Testis (tissue), 3 donors: ENCODE results near the gene SLC7A6. TPM values are rescaled to one million over a fixed set of nuclear protein-coding genes. Genes with fewer than 3 reads are reported as not detected.
"Not testable (repeated sequence)": the region's sequence is repeated elsewhere in the genome, so short reads cannot be mapped to it uniquely, and the experiment has no call there.

Experiments used
- DNase-seq: peaks from one replicate; pipeline ENCODE4 v3.0.0-alpha.2; 2019
- H3K27ac ChIP-seq, 2 donors: fragments of 200-600 bp; sonication (generic); one replicate each; pipeline ENCODE4 v1.5.1; 2019
- H3K27me3 ChIP-seq: fragments of 200-600 bp; sonication (generic); one replicate; pipeline ENCODE4 v1.5.1; 2019
- H3K36me3 ChIP-seq: fragments of 200-600 bp; sonication (generic); one replicate; pipeline ENCODE4 v1.5.1; 2017; ENCODE audit warnings: low read depth; ENCODE audit errors: missing control alignments
- H3K4me1 ChIP-seq: fragments of 200-600 bp; sonication (generic); one replicate; pipeline ENCODE4 v1.5.1; 2019
- H3K4me3 ChIP-seq, 2 donors: fragments of 200-600 bp; sonication (generic); one replicate each; pipeline ENCODE4 v1.5.1; 2017 to 2019
- H3K9me3 ChIP-seq: fragments of 200-600 bp; sonication (generic); one replicate; pipeline ENCODE4 v1.5.1; 2017
- POLR2A ChIP-seq: fragments of 450-650 bp; IDR thresholded peaks from one replicate; pipeline ENCODE4 v1.6.1; 2017; ENCODE audit warnings: antibody characterized with exemption, mild to moderate bottlenecking, moderate library complexity
- WGBS, 2 donors: methylation state at CpG; one replicate each; pipeline ENCODE4 v1.1.5; 2018; 5-methylcytosine and 5-hydroxymethylcytosine counted together
- intact Hi-C: fragments of 100-400 bp; cut with DNase I; formaldehyde crosslinking; loops from one replicate; pipeline ENCODE4 v1.15.1; 2023; ENCODE audit warnings: low total_unique reads
- polyA plus RNA-seq: library from polyadenylated mRNA; stranded (reverse); fragments of 350-450 nt; fragmentation: Illumina TruSeq; extraction: RNeasy Lipid Tissue Mini Kit (QIAGEN cat#74804); gene quantifications from one replicate; pipeline ENCODE4 v1.2.3, GENCODE V29; 2014; ENCODE audit warnings: low read depth, low replicate concordance; ENCODE audit not compliant: insufficient read depth
- total RNA-seq, 2 donors: library from RNA; depleted of rRNA; stranded (reverse); fragments of >200 nt; gene quantifications; one replicate each; pipeline ENCODE4 v1.2.3, GENCODE V29; 2016
- TF ChIP-seq, protein P1 (sequence below), 3 experiments: fragments of 450-650 bp in 2 of 3; fragments of 200-600 bp in 1 of 3; sonication (generic) in 1 of 3; IDR thresholded peaks; one replicate each; pipeline ENCODE4 v1.5.1; 2016 to 2019; ENCODE audit warnings: antibody characterized with exemption in 3 of 3, mild to moderate bottlenecking in 2 of 3, moderate library complexity in 1 of 3

Gene SLC7A6
- total and polyA plus RNA-seq, 3 donors from 2014 or later = 28.6 to 48.6 (median 42.2) TPM

DNA sequence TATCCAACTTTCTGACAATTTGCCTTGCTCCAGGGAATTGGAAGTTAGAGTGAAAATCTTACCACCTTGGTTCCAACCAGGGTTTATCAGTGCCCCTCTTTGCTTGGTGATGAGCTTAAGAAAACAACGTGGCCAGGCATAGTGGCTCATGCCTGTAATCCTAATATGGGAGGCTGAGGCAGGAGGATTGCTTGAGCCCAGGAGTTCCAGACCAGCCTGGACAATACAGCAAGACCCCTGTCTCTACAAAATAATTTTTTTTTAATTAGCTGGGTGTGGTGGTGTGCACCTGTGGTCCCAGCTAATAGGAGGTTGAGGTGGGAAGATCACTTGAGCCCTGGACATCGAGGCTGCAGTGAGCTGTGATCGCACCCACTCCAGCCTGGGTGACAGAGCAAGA is 21.4 kb downstream of the SLC7A6 start:
- WGBS, 2 donors = 90% methylated on average over 3 of the region's 3 CpGs
- DNase-seq = no peak
- Histone ChIP-seq H3K27me3 (no peaks in the 10 kb centered on the region), H3K4me1 (peaks cover 51% of the 10 kb centered on the region), H3K36me3 (no peaks in the 10 kb centered on the region), H3K9me3 (no peaks in the 10 kb centered on the region), H3K4me3 (no peak overlapping the region), H3K27ac (peak overlapping the region in 1 of 2 donors; percentile 90)
- TF ChIP-seq, protein P1, sequence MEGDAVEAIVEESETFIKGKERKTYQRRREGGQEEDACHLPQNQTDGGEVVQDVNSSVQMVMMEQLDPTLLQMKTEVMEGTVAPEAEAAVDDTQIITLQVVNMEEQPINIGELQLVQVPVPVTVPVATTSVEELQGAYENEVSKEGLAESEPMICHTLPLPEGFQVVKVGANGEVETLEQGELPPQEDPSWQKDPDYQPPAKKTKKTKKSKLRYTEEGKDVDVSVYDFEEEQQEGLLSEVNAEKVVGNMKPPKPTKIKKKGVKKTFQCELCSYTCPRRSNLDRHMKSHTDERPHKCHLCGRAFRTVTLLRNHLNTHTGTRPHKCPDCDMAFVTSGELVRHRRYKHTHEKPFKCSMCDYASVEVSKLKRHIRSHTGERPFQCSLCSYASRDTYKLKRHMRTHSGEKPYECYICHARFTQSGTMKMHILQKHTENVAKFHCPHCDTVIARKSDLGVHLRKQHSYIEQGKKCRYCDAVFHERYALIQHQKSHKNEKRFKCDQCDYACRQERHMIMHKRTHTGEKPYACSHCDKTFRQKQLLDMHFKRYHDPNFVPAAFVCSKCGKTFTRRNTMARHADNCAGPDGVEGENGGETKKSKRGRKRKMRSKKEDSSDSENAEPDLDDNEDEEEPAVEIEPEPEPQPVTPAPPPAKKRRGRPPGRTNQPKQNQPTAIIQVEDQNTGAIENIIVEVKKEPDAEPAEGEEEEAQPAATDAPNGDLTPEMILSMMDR (IDR thresholded peaks at IDR 0.05) = no peak
- no peak for TF ChIP-seq POLR2A
- intact Hi-C loops = no loop called here

DNA sequence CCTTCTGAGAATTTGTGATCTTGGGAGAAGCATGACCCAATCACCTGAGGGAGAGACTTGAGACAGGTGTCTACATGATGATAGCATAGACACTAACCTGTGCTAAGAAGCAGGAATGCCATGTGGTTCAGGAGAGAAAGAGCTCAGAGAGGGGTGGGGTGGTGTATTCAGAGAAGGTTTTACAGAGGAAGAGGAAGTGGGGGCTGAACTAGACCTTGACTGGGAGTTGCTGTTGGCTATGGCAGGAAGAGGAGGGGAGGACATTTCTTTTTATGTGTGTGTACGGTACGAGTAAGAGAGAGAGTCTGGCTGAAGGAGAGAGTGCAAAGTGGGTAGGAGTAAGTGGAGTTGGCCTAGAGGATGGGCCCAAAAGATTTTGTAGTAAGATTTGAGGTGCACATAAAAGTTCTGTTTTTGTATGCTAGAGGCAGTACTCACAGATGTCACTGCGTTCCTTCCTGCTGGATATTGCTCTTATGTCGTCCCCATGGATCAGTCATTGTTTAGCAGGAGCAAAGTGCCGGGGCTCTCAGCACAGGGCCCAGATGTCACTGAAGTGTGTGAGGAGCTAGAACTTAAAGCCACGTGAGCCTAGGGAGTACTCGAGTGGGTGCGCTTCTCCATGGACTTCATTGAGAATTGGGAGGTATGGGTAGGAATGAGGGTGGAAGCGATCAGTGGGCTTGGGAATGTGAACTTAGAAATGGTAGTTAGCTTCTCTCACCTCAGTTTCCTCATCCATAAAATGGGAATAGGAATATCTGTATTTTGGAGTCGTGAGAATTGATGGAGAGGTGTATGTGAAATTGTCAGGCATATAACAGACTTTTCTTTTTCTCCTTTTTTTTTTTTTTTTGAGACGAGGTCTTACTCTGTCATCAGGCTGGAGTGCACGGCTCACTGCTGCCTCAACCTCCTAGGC is 22.1 kb downstream of the SLC7A6 start:
- peak overlapping the region in 1 of 2 donors; percentile 55 for H3K27ac ChIP-seq
- DNase-seq = no peak
- intact Hi-C loops = no loop called here
- H3K27me3 ChIP-seq = no peaks in the 10 kb centered on the region
- WGBS, 2 donors = 80 to 81% methylated on average over 12 of the region's 12 CpGs
- peaks cover 51% of the 10 kb centered on the region for H3K4me1 ChIP-seq
- no peaks in the 10 kb centered on the region for H3K9me3 ChIP-seq
- no peak for TF ChIP-seq POLR2A
- H3K4me3 ChIP-seq = no peak overlapping the region
- H3K36me3 ChIP-seq = no peaks in the 10 kb centered on the region

DNA sequence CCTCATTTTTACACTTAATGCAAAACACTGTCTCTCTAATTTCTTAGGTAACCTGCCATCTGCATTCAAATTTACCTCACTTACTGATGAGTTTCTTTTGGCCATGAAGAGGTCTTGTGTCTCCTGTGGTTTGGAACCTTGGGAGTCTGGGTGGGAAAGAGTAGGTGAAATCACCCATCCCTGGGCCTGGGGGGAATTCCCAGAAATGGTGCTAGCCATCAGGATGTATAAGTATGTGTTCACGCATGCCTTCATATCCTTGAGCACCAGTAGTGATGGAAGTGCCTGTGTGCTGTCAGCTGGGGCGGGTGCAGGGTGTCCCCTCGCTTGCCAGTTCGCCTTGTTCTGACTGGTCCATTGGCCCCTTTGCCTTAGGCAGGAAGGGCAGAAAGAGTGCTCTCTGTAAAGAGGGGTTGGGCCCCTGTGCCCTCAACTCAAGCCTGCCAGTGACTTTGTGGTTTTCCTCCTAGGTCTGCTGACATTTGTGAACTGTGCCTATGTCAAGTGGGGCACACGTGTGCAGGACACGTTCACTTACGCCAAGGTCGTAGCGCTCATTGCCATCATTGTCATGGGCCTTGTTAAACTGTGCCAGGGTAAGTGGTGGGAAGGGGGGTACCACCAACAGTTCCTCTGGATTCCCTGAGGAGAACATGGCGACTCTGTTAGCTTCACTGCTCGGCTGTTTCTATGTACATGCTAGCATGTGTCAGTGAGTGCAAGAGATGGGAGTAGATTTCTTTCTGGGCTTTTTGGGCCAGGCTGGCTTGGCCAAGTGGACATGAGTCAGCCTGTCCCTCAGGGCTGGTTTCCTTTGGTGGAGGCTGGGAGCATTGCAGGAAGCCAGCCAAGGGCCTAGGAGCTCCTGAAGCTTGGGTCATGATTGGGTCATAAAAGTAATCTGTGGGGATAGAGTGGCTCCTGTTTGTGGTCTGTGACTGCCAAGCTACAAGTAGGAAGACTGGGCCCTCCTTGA is 23.2 kb downstream of the SLC7A6 start:
- H3K9me3 ChIP-seq = no peaks in the 10 kb centered on the region
- H3K27me3 ChIP-seq = no peaks in the 10 kb centered on the region
- peak overlapping the region in 1 of 2 donors; percentile 46 for H3K27ac ChIP-seq
- H3K4me3 ChIP-seq = no peak overlapping the region
- H3K4me1 ChIP-seq = peaks cover 40% of the 10 kb centered on the region
- DNase-seq = peak; percentile 39
- WGBS, 2 donors = 84 to 90% methylated on average over 5 to 11 of the region's 11 CpGs
- intact Hi-C loops = no loop called here
- no peak for TF ChIP-seq POLR2A
- TF ChIP-seq, protein P1 (IDR thresholded peaks at IDR 0.05) = no peak
- no peaks in the 10 kb centered on the region for H3K36me3 ChIP-seq

DNA sequence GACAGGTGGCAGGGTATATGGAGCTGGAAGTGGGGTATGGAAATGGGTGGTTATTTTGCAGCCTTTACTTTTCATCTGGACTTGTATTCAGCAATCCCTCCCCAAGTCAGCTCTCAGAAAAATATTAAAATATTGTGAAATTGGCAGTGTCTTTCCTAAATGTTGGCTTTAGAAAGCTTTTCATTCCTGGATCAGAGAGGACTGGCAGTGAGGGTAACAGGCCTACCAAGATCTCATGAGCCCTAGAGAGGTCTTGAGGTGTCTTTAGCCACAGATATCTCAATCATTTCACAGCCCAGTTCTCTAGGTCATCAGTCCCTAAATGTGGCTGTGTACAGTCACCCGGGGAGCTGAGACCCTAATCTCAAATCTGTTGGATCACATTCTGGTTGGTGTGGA is 23.9 kb downstream of the SLC7A6 start:
- 86 to 100% methylated on average over 1 of the region's 1 CpG for WGBS, 2 donors
- Histone ChIP-seq H3K9me3 (no peaks in the 10 kb centered on the region), H3K27me3 (no peaks in the 10 kb centered on the region), H3K4me1 (peaks cover 33% of the 10 kb centered on the region), H3K4me3 (no peak overlapping the region), H3K36me3 (no peaks in the 10 kb centered on the region), H3K27ac (peak overlapping the region in 1 of 2 donors; percentile 46)
- no peak for TF ChIP-seq POLR2A
- TF ChIP-seq, protein P1 (IDR thresholded peaks at IDR 0.05) = no peak
- no peak for DNase-seq
- intact Hi-C loops = no loop called here

DNA sequence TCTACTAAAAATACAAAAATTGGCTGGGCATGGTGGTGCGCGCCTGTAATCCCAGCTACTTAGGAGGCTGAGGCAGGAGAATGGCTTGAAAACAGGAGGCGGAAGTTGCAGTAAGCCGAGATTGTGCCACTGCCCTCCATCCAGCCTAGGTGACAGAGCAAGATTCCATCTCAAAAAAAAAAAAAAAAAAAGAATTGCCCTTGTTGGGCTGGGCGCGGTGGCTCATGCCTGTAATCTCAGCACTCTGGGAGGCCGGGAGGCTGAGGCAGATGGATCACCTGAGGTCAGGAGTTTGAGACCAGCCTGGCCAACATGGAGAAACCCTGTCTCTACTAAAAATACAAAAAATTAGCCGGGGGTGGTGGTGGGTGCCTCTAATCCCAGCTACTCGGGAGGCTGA is 24.5 kb downstream of the SLC7A6 start:
- H3K27me3 ChIP-seq, H3K9me3 ChIP-seq, H3K27ac ChIP-seq, H3K36me3 ChIP-seq, DNase-seq, intact Hi-C loops, H3K4me3 ChIP-seq: not testable (repeated sequence)
- peaks cover 27% of the 10 kb centered on the region for H3K4me1 ChIP-seq
- 80 to 83% methylated on average over 9 of the region's 9 CpGs for WGBS, 2 donors
